Measurements from ENCODE around the gene RAB30.

RAB30 gene

DNA sequence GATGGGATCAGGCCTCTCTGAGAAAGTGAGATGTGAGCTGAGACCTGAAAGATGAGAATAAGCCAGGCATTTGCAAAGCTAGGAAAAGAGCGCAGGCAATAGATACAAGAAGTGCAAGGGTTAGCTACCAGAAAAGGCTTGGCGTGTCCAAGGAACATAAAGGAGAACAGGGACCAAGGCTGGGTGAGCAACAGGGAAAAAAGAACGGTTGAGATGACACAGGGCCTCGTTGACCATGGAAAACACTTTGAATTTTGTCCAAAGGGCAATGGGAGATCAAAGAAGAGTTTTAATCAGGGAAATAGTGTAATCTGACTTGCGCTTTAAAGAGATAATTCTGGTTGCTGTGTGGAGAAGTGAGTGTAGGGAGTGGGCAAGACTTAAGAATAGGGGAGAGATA is 35.0 kb downstream of the RAB30 start:
- in situ Hi-C loops (cut with MboI; ENCODE audit: low sequenced_read_pairs, unreplicated experiment): no loop called here
- TF ChIP-seq, protein P1, sequence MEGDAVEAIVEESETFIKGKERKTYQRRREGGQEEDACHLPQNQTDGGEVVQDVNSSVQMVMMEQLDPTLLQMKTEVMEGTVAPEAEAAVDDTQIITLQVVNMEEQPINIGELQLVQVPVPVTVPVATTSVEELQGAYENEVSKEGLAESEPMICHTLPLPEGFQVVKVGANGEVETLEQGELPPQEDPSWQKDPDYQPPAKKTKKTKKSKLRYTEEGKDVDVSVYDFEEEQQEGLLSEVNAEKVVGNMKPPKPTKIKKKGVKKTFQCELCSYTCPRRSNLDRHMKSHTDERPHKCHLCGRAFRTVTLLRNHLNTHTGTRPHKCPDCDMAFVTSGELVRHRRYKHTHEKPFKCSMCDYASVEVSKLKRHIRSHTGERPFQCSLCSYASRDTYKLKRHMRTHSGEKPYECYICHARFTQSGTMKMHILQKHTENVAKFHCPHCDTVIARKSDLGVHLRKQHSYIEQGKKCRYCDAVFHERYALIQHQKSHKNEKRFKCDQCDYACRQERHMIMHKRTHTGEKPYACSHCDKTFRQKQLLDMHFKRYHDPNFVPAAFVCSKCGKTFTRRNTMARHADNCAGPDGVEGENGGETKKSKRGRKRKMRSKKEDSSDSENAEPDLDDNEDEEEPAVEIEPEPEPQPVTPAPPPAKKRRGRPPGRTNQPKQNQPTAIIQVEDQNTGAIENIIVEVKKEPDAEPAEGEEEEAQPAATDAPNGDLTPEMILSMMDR (IDR thresholded peaks at IDR 0.05; ENCODE audit: borderline replicate concordance, control extremely low read depth, extremely low read depth, insufficient read depth, missing control alignments): no peak
- DNase-seq (ENCODE audit: low spot score): no peak

DNA sequence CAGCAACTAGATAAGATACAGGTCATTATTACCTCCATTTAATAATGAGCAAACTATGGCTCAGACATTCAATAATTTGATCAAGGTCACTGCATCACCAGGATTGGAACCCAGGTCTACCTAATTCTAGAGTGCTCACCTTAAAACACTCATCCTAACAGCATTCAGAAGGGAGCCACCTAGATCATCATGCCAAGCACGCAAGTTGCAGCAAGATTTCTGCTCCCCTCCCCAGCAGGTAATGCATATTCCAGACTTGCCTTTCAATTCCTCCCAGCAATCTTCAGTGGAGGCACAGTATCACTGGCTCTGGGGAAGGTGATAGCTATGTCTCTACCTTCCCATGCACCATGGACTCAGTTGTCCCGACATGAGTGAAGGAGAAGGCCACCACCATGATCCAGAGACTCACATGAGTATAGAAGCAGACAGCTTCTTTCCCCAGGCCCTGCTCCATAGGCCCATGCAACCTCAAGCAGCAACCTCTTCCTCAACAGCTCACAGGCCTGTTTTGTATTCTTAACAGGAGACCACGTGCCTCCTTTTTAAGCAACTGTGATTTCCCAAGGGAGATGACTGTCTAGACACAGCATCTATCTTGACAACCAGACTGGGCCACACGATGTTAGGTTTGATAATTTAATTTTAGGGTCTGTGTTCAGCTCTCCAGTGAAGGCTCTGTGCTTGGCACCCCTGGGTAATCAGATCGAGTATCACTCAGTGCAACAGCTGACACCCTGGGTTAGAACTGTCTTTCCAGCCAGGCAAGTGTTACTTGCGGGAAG is 36.4 kb downstream of the RAB30 start:
- TF ChIP-seq, protein P1 (IDR thresholded peaks at IDR 0.05; ENCODE audit: borderline replicate concordance, control extremely low read depth, extremely low read depth, insufficient read depth, missing control alignments): no peak
- no peak for DNase-seq (ENCODE audit: low spot score)
- in situ Hi-C loops (cut with MboI; ENCODE audit: low sequenced_read_pairs, unreplicated experiment): no loop called here

DNA sequence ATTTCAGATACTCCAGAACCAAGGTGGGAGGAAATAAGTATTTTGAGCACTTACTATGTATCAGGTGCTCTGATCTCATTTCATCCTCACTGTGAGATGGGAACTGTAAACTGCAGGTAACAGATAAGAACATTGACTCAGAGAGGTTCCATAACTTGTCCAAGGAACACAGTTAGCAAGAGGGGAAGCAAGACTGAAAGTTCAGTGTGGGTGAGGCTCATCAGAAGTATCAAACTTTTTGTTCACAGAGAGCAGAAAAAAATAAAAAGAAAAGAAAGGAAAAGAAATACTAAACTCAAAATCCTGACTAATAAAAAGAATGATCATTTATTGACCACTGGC is 37.1 kb downstream of the RAB30 start:
- in situ Hi-C loops (cut with MboI; ENCODE audit: low sequenced_read_pairs, unreplicated experiment): no loop called here
- TF ChIP-seq, protein P1 (IDR thresholded peaks at IDR 0.05; ENCODE audit: borderline replicate concordance, control extremely low read depth, extremely low read depth, insufficient read depth, missing control alignments): no peak
- no peak for DNase-seq (ENCODE audit: low spot score)

DNA sequence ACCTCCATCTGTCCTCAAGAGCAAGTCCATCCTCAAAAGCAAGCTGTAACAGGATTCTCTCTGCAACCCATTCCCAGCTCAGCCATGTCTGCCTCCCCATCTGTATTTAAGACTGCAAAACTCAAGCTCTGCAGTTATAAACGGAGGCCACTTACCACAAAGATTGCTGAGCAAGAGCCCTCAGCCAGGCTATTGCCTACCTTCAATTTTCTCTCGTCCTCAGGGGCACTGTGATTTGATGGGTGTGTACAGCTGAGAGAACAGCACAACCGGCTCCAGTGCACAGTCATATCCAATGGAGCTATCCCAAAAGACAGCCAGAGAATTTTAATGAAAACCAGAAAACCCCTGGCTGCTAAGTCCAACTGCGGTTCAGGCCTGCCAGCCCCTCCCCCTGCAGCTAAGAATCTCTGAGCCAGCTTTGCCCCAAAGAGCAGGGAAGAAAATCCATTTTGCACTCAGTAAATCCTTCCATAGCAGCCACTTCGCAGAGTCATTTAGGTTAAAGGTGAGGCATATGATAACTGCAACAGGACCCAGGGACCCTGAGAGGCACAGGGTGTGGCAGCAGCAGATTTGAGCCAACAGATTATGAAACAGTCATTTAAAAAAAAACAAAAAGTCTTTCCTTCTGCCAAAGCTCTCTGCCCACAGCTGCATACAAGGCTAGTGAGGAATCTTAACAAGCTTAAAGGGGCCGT is 37.6 kb downstream of the RAB30 start:
- TF ChIP-seq, protein P1 (IDR thresholded peaks at IDR 0.05; ENCODE audit: borderline replicate concordance, control extremely low read depth, extremely low read depth, insufficient read depth, missing control alignments): no peak
- in situ Hi-C loops (cut with MboI; ENCODE audit: low sequenced_read_pairs, unreplicated experiment): no loop called here
- DNase-seq (ENCODE audit: low spot score): no peak

DNA sequence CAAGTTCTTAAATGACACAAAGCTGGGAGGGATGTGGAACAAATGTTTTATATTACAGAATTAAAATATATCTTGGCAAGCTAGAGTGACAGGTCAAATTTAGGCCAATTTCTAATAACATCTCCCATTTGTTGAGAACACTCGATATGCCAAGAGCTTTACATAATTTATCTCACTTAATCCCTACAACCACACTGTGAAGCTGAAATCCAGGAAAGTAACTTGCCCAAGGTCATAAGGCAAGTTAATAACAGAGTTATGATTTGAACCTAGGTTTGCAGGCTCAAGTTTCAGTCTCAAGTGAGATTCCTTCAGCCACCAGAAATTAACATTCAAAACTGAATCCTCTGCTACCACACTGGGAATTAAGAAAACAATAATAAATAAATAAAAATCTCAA is 38.3 kb downstream of the RAB30 start:
- in situ Hi-C loops (cut with MboI; ENCODE audit: low sequenced_read_pairs, unreplicated experiment): no loop called here
- TF ChIP-seq, protein P1 (IDR thresholded peaks at IDR 0.05; ENCODE audit: borderline replicate concordance, control extremely low read depth, extremely low read depth, insufficient read depth, missing control alignments): no peak

DNA sequence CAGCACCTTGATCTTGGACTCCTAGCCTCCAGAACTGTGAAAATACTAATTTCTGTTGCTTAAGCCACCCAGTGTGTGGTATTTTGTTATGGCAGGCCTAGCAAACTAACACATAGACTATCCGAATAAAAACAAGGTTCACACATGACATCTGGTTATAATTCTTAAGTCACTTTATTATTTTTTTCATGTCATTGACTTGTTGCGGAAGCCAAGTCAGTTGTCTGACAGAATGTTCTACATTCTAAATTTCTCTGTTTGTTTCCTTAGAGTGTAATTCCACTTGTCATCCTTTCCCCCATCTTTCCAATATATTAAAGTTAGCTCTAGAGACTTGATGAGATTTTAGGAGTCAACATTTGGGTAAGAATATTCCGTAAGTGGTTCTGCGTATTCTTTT is 40.6 kb downstream of the RAB30 start:
- in situ Hi-C loops (cut with MboI; ENCODE audit: low sequenced_read_pairs, unreplicated experiment): no loop called here
- DNase-seq (ENCODE audit: low spot score): no peak
- TF ChIP-seq, protein P1 (IDR thresholded peaks at IDR 0.05; ENCODE audit: borderline replicate concordance, control extremely low read depth, extremely low read depth, insufficient read depth, missing control alignments): no peak

More for the DNA sequence above, 38.3 kb downstream of the RAB30 start:
- no peak for DNase-seq (ENCODE audit: low spot score)
